Common myeloid progenitor, CD34-positive (primary cell): ENCODE results near the gene SNX22.
A peak's percentile ranks its signal among the peaks of the same experiment; 100 is the strongest.

Experiments used
- CTCF ChIA-PET: fragments of 350-600 bp; sonication (Branson Sonifier 250); formaldehyde crosslinking; loops from one replicate; lab custom pipeline; 2021; ENCODE audit warnings: antibody characterized with exemption; lab: Charles Lee
- POLR2A ChIA-PET: fragments of 350-600 bp; sonication (Branson Sonifier 250); formaldehyde crosslinking; loops from one replicate; lab custom pipeline; 2021; ENCODE audit warnings: antibody characterized with exemption; lab: Charles Lee
- DNase-seq, 3 donors: peaks; one replicate each; pipeline versions ENCODE4 v3.0.0 to v3.0.0-alpha.2; 2013
- H3K27ac ChIP-seq, 2 experiments: 1 replicate in 1 of 2; 2 replicates in 1 of 2; pipeline ENCODE4 v1.7.0; 2013; ENCODE audit warnings: inconsistent platforms in 2 of 2, low read length in 2 of 2, mild to moderate bottlenecking in 2 of 2, low read depth in 1 of 2, moderate library complexity in 1 of 2; ENCODE audit not compliant: severe bottlenecking in 2 of 2, insufficient read depth in 1 of 2, poor library complexity in 1 of 2
- H3K27me3 ChIP-seq, 5 experiments: replicated peaks in 2 of 5; 1 replicate in 3 of 5; 2 replicates in 2 of 5; pipeline versions ENCODE4 v1.6.1 to v1.7.0; 2013; ENCODE audit warnings: low read length in 4 of 5, mild to moderate bottlenecking in 2 of 5, moderate library complexity in 2 of 5, inconsistent platforms in 1 of 5; ENCODE audit not compliant: insufficient read depth in 5 of 5, control insufficient read depth in 4 of 5
- H3K36me3 ChIP-seq, 4 experiments: 1 replicate in 2 of 4; 2 replicates in 2 of 4; pipeline versions ENCODE4 v1.6.1 to v1.7.0; 2013; ENCODE audit warnings: low read length in 3 of 4, control low read depth in 1 of 4, mild to moderate bottlenecking in 1 of 4; ENCODE audit not compliant: control insufficient read depth in 4 of 4, insufficient read depth in 4 of 4
- H3K4me1 ChIP-seq, 4 experiments: 1 replicate in 3 of 4; 2 replicates in 1 of 4; pipeline versions ENCODE4 v1.6.1 to v1.7.1; 2013; ENCODE audit warnings: low read length in 3 of 4, mild to moderate bottlenecking in 3 of 4, control low read depth in 1 of 4, inconsistent platforms in 1 of 4, moderate library complexity in 1 of 4; ENCODE audit not compliant: control insufficient read depth in 4 of 4, insufficient read depth in 4 of 4; ENCODE audit errors: control extremely low read depth in 1 of 4
- H3K4me3 ChIP-seq, 7 experiments: 1 replicate in 4 of 7; 2 replicates in 3 of 7; pipeline versions ENCODE4 v1.5.1 to v1.7.0; 2013; ENCODE audit warnings: mild to moderate bottlenecking in 7 of 7, low read length in 6 of 7, moderate library complexity in 6 of 7, inconsistent platforms in 2 of 7, low read depth in 2 of 7, control low read depth in 1 of 7; ENCODE audit not compliant: insufficient read depth in 4 of 7, control insufficient read depth in 1 of 7; ENCODE audit errors: extremely low read depth in 1 of 7
- H3K9me3 ChIP-seq, 5 experiments: 1 replicate in 4 of 5; 2 replicates in 1 of 5; pipeline versions ENCODE4 v1.6.1 to v1.7.1; 2013; ENCODE audit warnings: low read length in 4 of 5, mild to moderate bottlenecking in 2 of 5, inconsistent platforms in 1 of 5, low read depth in 1 of 5, moderate library complexity in 1 of 5; ENCODE audit not compliant: control insufficient read depth in 4 of 5, insufficient read depth in 2 of 5; ENCODE audit errors: control extremely low read depth in 1 of 5
- WGBS: methylation state at CpG from one replicate; pipeline ENCODE4 v1.1.5; 2013; ENCODE audit not compliant: insufficient coverage; 5-methylcytosine and 5-hydroxymethylcytosine counted together

Gene SNX22

DNA sequence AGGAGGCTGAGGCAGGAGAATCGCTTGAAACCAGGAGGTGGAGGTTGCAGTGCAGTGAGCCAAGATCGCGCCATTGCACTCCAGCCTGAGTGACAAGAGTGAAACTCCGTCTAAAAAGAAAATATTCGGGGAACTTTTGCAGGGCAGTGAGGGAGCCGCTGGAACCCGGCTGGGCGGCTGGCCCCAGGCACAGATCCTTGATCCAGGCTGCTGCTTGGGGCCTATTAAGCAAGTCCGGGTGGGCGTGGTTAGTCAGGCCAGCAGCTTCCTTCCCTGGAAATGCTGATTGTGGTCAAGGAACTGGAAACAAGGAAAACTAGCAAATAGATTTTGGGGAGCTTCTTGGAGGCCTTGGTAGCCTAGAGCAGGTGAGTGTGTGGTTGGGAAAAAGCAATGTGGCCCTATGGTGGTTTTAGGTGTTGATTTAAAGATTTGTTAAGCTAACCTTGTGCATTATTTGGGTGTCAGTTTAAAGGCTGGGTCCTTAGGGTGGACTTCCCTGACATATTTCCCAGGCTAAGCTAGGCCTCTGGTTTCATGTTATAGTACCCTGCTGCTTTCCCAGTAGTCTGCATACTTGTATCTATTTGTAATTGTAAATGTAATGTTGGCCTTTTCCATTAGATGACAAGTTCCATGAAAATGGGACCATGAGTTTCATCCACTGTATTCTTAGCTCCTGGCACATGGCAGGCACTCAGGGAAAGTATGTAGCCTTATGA lies 17.7 kb upstream of the SNX22 start:
- Histone ChIP-seq H3K27ac (no peak overlapping the region), H3K4me1 (no peaks in the 10 kb centered on the region), H3K36me3 (peaks cover 49 to 91% (median 79%) of the 10 kb centered on the region in 4 experiments), H3K9me3 (no peaks in the 10 kb centered on the region), H3K4me3 (no peak overlapping the region), H3K27me3 (no peaks in the 10 kb centered on the region)
- POLR2A ChIA-PET = interaction anchor here (0.6 to 0.7 kb wide), 2 partner anchors 1035 to 1186 kb away, joined by 3 read pairs; no protein-coding TSS in a partner anchor
- CTCF ChIA-PET = interaction anchor here (1.5 kb wide), 1 partner anchor 9 kb away, joined by 4 read pairs; no protein-coding TSS in a partner anchor
- 98% methylated on average over 10 of the region's 10 CpGs for WGBS
- DNase-seq = no peak

DNA sequence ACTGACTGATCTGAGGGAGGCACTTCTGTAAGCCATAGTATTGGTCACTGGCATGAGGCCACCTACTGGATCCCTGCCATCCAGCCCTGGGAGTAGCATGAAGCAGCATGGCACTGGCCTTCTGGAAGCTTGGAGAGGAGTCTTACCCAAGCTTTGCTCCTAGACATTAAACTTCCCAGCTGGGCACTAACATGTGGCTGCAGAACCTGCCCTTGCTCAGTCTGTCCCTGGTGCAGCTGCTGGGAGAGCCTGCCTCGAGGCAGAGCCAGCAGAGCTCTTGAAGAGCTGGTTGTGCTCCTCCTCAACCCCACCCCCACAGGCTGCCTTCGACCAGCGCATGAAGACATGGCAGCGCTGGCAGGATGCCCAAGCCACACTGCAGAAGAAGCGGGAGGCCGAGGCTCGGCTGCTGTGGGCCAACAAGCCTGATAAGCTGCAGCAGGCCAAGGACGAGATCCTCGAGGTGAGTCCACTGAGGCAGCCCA lies 17.1 kb upstream of the SNX22 start:
- Histone ChIP-seq H3K27ac (no peak overlapping the region), H3K4me3 (no peak overlapping the region), H3K4me1 (no peaks in the 10 kb centered on the region), H3K36me3 (peaks cover 45 to 89% (median 76%) of the 10 kb centered on the region in 4 experiments), H3K9me3 (no peaks in the 10 kb centered on the region), H3K27me3 (no peaks in the 10 kb centered on the region)
- CTCF ChIA-PET = interaction anchor here (1.5 kb wide), 1 partner anchor 9 kb away, joined by 4 read pairs; no protein-coding TSS in a partner anchor
- WGBS = 75% methylated on average over 3 of the region's 9 CpGs
- POLR2A ChIA-PET = interaction anchor here (0.7 kb wide), 1 partner anchor 1035 kb away, joined by 3 read pairs; no protein-coding TSS in a partner anchor
- DNase-seq = peak in 2 of 3 donors; percentile 49 to 55

DNA sequence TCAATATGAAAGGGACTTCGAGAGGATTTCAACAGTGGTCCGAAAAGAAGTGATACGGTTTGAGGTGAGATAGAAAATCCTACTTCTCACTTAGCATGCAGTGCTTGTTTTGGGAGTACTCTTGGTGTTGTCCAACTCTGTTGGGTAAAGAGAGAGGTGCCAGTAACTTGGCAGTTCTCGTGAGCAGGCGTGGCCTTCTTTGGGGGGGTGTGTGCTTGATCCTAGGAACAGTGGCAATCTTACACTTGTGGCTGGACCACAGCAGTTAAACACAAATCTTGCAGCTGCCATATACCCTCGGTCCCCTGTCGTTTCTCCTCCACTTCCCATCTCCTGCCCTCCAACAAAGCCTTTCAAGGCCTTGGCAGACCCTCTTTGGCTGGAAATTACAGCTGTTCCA lies 15.2 kb upstream of the SNX22 start:
- Histone ChIP-seq H3K4me1 (no peaks in the 10 kb centered on the region), H3K36me3 (peaks cover 34 to 74% (median 62%) of the 10 kb centered on the region in 4 experiments), H3K9me3 (no peaks in the 10 kb centered on the region), H3K27ac (no peak overlapping the region), H3K4me3 (no peak overlapping the region), H3K27me3 (no peaks in the 10 kb centered on the region)
- 97% methylated on average over 4 of the region's 7 CpGs for WGBS
- DNase-seq = no peak
- ChIA-PET POLR2A (no interaction called here), CTCF (interaction anchor here (0.6 to 1.9 kb wide), 3 partner anchors 8 to 888 kb away, joined by 3 to 7 read pairs (median 6); no protein-coding TSS in a partner anchor)

DNA sequence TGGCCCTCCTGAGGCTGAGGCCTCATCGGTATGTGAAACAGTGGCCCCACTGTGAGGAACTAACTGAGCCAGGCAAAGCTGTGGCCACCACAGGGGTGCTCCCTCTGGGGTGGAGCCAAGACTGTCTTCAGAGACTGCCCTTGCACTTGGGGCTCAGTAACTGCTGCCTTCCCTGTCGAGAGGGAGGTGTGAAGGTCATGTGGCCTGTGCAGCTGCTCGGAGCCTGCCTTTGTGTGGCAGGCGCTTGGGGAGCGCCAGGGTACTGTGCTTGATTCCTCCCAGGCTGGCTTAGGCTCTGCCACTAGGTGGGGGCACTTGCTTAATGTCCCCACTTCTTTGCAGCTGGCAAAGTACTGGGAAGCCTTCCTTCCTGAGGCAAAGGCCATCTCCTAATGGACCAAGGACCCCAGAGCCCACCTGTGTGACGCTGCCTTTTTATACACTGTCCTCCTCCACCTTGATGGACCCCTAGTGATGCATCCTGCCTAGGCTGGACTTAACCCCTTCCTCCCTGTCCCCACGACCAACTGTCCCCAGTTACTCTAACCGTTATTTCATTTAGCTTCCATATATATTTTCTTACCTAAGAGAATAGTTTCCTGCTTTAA lies 14.2 kb upstream of the SNX22 start:
- H3K36me3 ChIP-seq = peaks cover 26 to 70% (median 56%) of the 10 kb centered on the region in 4 experiments
- POLR2A ChIA-PET = no interaction called here
- 89% methylated on average over 6 of the region's 8 CpGs for WGBS
- peak in 1 of 3 donors; percentile 14 for DNase-seq
- no peak overlapping the region for H3K27ac ChIP-seq
- no peaks in the 10 kb centered on the region for H3K9me3 ChIP-seq
- H3K4me3 ChIP-seq = no peak overlapping the region
- CTCF ChIA-PET = interaction anchor here (1.4 to 1.9 kb wide), 2 partner anchors 17 to 18 kb away, joined by 4 to 7 read pairs; no protein-coding TSS in a partner anchor
- no peaks in the 10 kb centered on the region for H3K4me1 ChIP-seq
- H3K27me3 ChIP-seq = no peaks in the 10 kb centered on the region

DNA sequence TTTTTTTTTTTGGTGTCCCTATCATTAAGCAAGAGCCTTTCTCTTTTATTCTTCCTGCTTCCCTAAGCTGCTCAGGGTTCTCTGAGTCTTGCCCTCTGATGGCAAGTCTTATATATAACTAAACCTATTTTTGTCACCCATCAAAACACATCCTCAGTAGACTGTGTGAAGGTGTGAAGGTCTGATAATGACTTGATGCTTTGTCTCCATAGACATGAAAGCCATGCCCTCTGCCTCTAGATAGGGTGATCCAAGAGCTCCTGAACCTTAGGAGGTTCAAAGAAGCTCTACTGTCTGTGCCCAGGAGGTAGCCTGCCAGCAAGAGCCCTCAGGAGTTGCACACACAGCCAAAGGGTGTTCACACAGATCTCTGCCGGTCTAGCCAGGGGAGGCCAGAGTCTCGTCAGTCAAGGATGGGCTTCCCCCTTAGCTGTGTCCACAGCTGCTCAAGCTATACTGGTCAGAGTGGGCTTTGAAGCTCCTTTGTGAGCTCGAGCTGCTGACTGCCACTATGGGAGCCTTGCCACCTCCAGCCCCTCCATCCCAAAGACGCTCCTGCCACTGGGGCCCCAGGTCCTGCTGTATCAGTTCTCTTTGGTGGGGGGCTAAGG lies 13.1 kb upstream of the SNX22 start:
- CTCF ChIA-PET = interaction anchor here (1.4 to 1.9 kb wide), 2 partner anchors 16 to 19 kb away, joined by 4 to 7 read pairs; no protein-coding TSS in a partner anchor
- WGBS = 98% methylated on average over 3 of the region's 4 CpGs
- no peaks in the 10 kb centered on the region for H3K27me3 ChIP-seq
- H3K4me3 ChIP-seq = no peak overlapping the region
- peaks cover 29 to 70% (median 55%) of the 10 kb centered on the region in 4 experiments for H3K36me3 ChIP-seq
- no peaks in the 10 kb centered on the region for H3K4me1 ChIP-seq
- no peak overlapping the region for H3K27ac ChIP-seq
- DNase-seq = no peak
- no peaks in the 10 kb centered on the region for H3K9me3 ChIP-seq
- POLR2A ChIA-PET = no interaction called here

DNA sequence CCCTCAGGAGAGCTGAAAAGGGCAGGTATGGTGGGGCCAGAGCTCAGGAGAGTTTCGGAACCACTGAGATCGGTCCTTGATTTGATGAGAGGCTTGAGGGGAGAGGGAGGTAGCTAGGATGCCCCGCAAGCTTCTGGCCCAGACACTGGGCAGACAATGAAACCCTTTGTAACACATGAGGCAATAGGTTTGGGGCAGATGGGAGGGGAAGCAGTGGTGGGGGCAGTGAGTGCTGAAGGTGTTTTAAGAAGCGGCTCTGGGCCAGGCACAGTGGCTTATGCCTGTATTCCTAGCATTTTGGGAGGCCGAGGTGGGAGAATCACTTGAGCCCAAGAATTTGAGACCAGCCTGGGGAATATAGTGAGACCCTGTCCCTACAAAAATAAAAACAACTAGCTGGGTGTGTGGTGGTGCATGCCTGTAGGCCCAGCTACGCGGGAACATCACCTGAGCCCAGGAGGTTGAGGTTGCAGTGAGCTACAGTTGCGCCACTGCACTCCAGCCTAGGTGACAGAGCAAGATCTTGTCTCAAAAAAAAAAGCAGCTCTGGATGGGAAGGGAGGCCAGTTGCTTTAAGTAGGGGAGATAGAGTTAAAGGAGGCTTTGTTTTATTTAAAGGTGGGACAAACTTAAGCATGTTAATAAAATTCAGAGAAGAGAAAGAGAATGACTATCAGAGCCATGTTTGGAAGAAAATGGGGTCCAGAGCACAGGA lies 9.6 kb upstream of the SNX22 start:
- WGBS = 97% methylated on average over 7 of the region's 8 CpGs
- no peaks in the 10 kb centered on the region for H3K27me3 ChIP-seq
- no peak for DNase-seq
- no peaks in the 10 kb centered on the region for H3K4me1 ChIP-seq
- no peak overlapping the region for H3K27ac ChIP-seq
- ChIA-PET POLR2A (no interaction called here), CTCF (interaction anchor here (2.0 to 3.3 kb wide), 2 partner anchors 8 to 12 kb away, joined by 4 to 23 read pairs; no protein-coding TSS in a partner anchor)
- no peak overlapping the region for H3K4me3 ChIP-seq
- H3K9me3 ChIP-seq = no peaks in the 10 kb centered on the region
- H3K36me3 ChIP-seq = peaks cover 13 to 62% (median 38%) of the 10 kb centered on the region in 4 experiments
